CD14-positive monocyte (primary cell): ENCODE results near the gene AURKA. TPM values are rescaled to one million over a fixed set of nuclear protein-coding genes. Genes with fewer than 3 reads are reported as not detected.

Experiments
- DNase-seq, 3 donors: peaks; one replicate each; pipeline ENCODE4 v3.0.0-alpha.2; 2011 to 2022
- H2AFZ ChIP-seq: 2 replicates; pipeline ENCODE4 v1.6.0; 2012; ENCODE audit warnings: mild to moderate bottlenecking, low read depth, low read length, inconsistent platforms; ENCODE audit not compliant: insufficient read depth, poor library complexity, severe bottlenecking
- H3K27ac ChIP-seq, 2 donors: 1 replicate in 1 of 2; 2 replicates in 1 of 2; pipeline ENCODE4 v1.5.1; 2012 to 2013; ENCODE audit warnings: low read length in 2 of 2, control low read depth in 1 of 2, inconsistent platforms in 1 of 2, low read depth in 1 of 2, mild to moderate bottlenecking in 1 of 2
- H3K27me3 ChIP-seq, 2 donors: one replicate each; pipeline versions ENCODE4 v1.6.0 to v1.6.1; 2011 to 2013; ENCODE audit warnings: low read length in 2 of 2; ENCODE audit not compliant: control insufficient read depth in 2 of 2, insufficient read depth in 2 of 2
- H3K36me3 ChIP-seq, 2 donors: replicated peaks in 1 of 2; 1 replicate in 1 of 2; 2 replicates in 1 of 2; pipeline versions ENCODE4 v1.5.1 to v1.6.1; 2012 to 2013; ENCODE audit warnings: low read length in 2 of 2, control low read depth in 1 of 2, inconsistent platforms in 1 of 2, mild to moderate bottlenecking in 1 of 2; ENCODE audit not compliant: insufficient read depth in 2 of 2, control insufficient read depth in 1 of 2
- H3K4me1 ChIP-seq, 2 donors: 1 replicate in 1 of 2; 2 replicates in 1 of 2; pipeline versions ENCODE4 v1.5.1 to v1.6.1; 2012 to 2013; ENCODE audit warnings: low read length in 2 of 2, control low read depth in 1 of 2, inconsistent platforms in 1 of 2, mild to moderate bottlenecking in 1 of 2, moderate library complexity in 1 of 2; ENCODE audit not compliant: insufficient read depth in 2 of 2, control insufficient read depth in 1 of 2
- H3K4me2 ChIP-seq: replicated peaks from 2 replicates; pipeline ENCODE3; 2012; ENCODE audit warnings: low read length, moderate library complexity, mild to moderate bottlenecking; ENCODE audit not compliant: poor library complexity, severe bottlenecking; ENCODE audit errors: extremely low read depth
- H3K4me3 ChIP-seq, 3 experiments: fragments of 200-600 bp in 1 of 3; sonication (generic) in 1 of 3; replicated peaks in 1 of 3; 1 replicate in 2 of 3; 2 replicates in 1 of 3; pipeline ENCODE4 v1.5.1; 2011 to 2013; ENCODE audit warnings: low read length in 3 of 3, mild to moderate bottlenecking in 3 of 3, control low read depth in 2 of 3, low read depth in 2 of 3, inconsistent platforms in 1 of 3, moderate library complexity in 1 of 3
- H3K79me2 ChIP-seq: 2 replicates; pipeline ENCODE4 v1.6.0; 2012; ENCODE audit warnings: mild to moderate bottlenecking, control low read depth, inconsistent platforms, low read length, moderate library complexity; ENCODE audit not compliant: insufficient read depth
- H3K9ac ChIP-seq: 2 replicates; pipeline ENCODE4 v1.6.0; 2017; ENCODE audit warnings: low read length, mild to moderate bottlenecking; ENCODE audit not compliant: insufficient read depth, poor library complexity, severe bottlenecking
- H3K9me3 ChIP-seq, 2 donors: replicated peaks in 1 of 2; 1 replicate in 1 of 2; 2 replicates in 1 of 2; pipeline versions ENCODE4 v1.5.1 to v1.6.1; 2012 to 2013; ENCODE audit warnings: low read length in 2 of 2, control low read depth in 1 of 2; ENCODE audit not compliant: control insufficient read depth in 1 of 2, insufficient read depth in 1 of 2
- H4K20me1 ChIP-seq: 2 replicates; pipeline ENCODE4 v1.6.0; 2012; ENCODE audit warnings: mild to moderate bottlenecking, low read length, control low read depth, moderate library complexity; ENCODE audit not compliant: insufficient read depth
- H3K27ac Mint-ChIP-seq, 7 donors: one replicate each; pipeline ENCODE4 v1.8.0; 2020; ENCODE audit warnings: mild to moderate bottlenecking in 7 of 7, mixed read lengths in 7 of 7, moderate library complexity in 6 of 7, inconsistent platforms in 2 of 7
- H3K27me3 Mint-ChIP-seq, 3 donors: one replicate each; pipeline ENCODE4 v1.8.0; 2021 to 2022; ENCODE audit warnings: low read depth in 3 of 3, mild to moderate bottlenecking in 3 of 3, mixed read lengths in 3 of 3, moderate library complexity in 3 of 3, inconsistent platforms in 1 of 3
- H3K36me3 Mint-ChIP-seq, 2 donors: one replicate each; pipeline ENCODE4 v1.8.0; 2020; ENCODE audit warnings: mixed read lengths in 2 of 2, inconsistent platforms in 1 of 2, mild to moderate bottlenecking in 1 of 2
- H3K4me1 Mint-ChIP-seq: one replicate; pipeline ENCODE4 v1.8.0; 2020; ENCODE audit warnings: mild to moderate bottlenecking, mixed read lengths
- H3K4me3 Mint-ChIP-seq, 2 donors: one replicate each; pipeline ENCODE4 v1.8.0; 2020; ENCODE audit warnings: mild to moderate bottlenecking in 2 of 2, mixed read lengths in 2 of 2, moderate library complexity in 1 of 2
- H3K9me3 Mint-ChIP-seq, 7 donors: one replicate each; pipeline ENCODE4 v1.8.0; 2020 to 2022; ENCODE audit warnings: mixed read lengths in 7 of 7, mild to moderate bottlenecking in 6 of 7, moderate library complexity in 6 of 7, inconsistent platforms in 2 of 7
- WGBS: methylation state at CpG from one replicate; pipeline ENCODE4 v1.1.5; 2013; ENCODE audit warnings: missing lambda C conversion rate; ENCODE audit not compliant: insufficient coverage; 5-methylcytosine and 5-hydroxymethylcytosine counted together
- intact Hi-C, 2 donors: fragments of 100-400 bp; cut with micrococcal nuclease; formaldehyde crosslinking; loops; one replicate each; pipeline versions ENCODE4 v1.15.0 to v1.15.1; 2023
- polyA plus RNA-seq, 3 donors: library from polyadenylated mRNA; depleted of rRNA in 1 of 3; unstranded in 2 of 3; stranded (reverse) in 1 of 3; fragments of 300-500 nt in 2 of 3; fragments of >200 nt in 1 of 3; fragmentation: Illumina TruSeq in 2 of 3; gene quantifications; 1 replicate in 2 of 3; 2 replicates in 1 of 3; pipeline ENCODE4 v1.2.3, GENCODE V29; 2012 to 2021
- TF ChIP-seq, protein P1 (sequence below): fragments of 200-600 bp; IDR thresholded peaks from one replicate; pipeline ENCODE4 v1.8.0; 2022; ENCODE audit warnings: antibody characterized with exemption, mild to moderate bottlenecking

The AURKA gene
- polyA plus RNA-seq, 3 donors: 1.4 to 1.7 (median 1.5) TPM

GRCh38 chr20:56359212-56360132 is 32.5 kb downstream of the AURKA start:
- H3K4me3 ChIP-seq: peak overlapping the region; percentile 79 to 91 (median 80)
- peaks cover 4% of the 10 kb centered on the region for H4K20me1 ChIP-seq
- Mint-ChIP-seq H3K4me3 (peak overlapping the region; percentile 93 to 94), H3K36me3 (peaks cover 8 to 12% of the 10 kb centered on the region in 2 donors), H3K9me3 (peaks cover 0 to 1% (median 0%) of the 10 kb centered on the region in 7 donors), H3K27me3 (peaks cover 5 to 10% (median 7%) of the 10 kb centered on the region in 3 donors), H3K4me1 (peaks cover 22% of the 10 kb centered on the region), H3K27ac (peak overlapping the region; percentile 72 to 91 (median 84))
- peaks cover 12 to 18% of the 10 kb centered on the region in 2 donors for H3K4me1 ChIP-seq
- no peaks in the 10 kb centered on the region for H3K36me3 ChIP-seq
- peaks cover 3% of the 10 kb centered on the region for H3K79me2 ChIP-seq
- peak overlapping the region; percentile 98 for H2AFZ ChIP-seq
- H3K4me2 ChIP-seq: peak overlapping the region; percentile 99
- WGBS: 31% methylated on average over 47 of the region's 51 CpGs
- intact Hi-C loops: no loop called here
- peak overlapping the region; percentile 77 for H3K9ac ChIP-seq
- no peaks in the 10 kb centered on the region for H3K27me3 ChIP-seq
- H3K9me3 ChIP-seq: no peaks in the 10 kb centered on the region
- TF ChIP-seq, protein P1, sequence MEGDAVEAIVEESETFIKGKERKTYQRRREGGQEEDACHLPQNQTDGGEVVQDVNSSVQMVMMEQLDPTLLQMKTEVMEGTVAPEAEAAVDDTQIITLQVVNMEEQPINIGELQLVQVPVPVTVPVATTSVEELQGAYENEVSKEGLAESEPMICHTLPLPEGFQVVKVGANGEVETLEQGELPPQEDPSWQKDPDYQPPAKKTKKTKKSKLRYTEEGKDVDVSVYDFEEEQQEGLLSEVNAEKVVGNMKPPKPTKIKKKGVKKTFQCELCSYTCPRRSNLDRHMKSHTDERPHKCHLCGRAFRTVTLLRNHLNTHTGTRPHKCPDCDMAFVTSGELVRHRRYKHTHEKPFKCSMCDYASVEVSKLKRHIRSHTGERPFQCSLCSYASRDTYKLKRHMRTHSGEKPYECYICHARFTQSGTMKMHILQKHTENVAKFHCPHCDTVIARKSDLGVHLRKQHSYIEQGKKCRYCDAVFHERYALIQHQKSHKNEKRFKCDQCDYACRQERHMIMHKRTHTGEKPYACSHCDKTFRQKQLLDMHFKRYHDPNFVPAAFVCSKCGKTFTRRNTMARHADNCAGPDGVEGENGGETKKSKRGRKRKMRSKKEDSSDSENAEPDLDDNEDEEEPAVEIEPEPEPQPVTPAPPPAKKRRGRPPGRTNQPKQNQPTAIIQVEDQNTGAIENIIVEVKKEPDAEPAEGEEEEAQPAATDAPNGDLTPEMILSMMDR: no peak
- H3K27ac ChIP-seq: peak overlapping the region in 1 of 2 donors; percentile 63
- peak in 1 of 3 donors; percentile 11 for DNase-seq

DNA sequence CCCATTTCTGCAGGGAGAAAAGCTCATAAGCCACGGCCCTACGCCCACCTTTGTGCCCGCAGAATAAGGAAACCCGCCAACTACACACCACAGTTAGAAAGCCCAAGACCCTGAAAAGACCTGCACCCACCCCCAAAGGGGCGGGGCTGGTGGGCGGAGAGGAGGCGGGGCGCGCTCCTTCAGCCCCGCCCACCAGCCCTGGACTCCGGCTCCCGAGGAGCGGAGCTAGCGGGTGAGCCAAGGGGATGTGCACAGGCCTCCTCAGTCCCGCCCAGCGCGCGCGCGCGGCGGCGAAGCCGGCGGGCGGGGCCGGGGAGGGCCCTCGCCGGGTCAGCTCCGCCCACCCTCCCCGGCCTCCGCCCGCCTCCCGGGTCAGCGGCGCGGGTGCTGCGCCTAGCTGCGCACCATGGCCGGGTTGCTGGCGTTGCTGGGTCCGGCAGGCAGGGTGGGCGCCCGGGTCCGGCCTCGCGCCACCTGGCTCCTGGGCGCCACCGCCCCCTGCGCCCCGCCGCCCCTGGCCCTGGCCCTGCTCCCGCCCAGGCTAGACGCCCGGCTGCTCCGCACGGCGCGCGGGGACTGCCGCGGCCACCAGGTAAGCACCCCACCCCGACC is 33.3 kb downstream of the AURKA start, which contains the start of gene FAM210B:
Gene FAM210B, plus strand, starts transcription at position 375 of the 612 bp plus-strand sequence. Its CDS starts 32 bp downstream, at position 407.
- peak within 1 kb of the TSS; percentile 98 for H2AFZ ChIP-seq
- peaks cover 0 to 1% (median 0%) of the 10 kb centered on the region in 7 donors for H3K9me3 Mint-ChIP-seq
- under 1% methylated on average over 60 of the region's 63 CpGs for WGBS

More for the DNA sequence above, 33.3 kb downstream of the AURKA start, which contains the start of gene FAM210B:
- Histone ChIP-seq H3K36me3 (no peaks in the 10 kb centered on the region), H3K79me2 (peaks cover 3% of the 10 kb centered on the region), H3K4me1 (peaks cover 12 to 18% of the 10 kb centered on the region in 2 donors), H4K20me1 (peaks cover 4% of the 10 kb centered on the region), H3K4me3 (peak within 1 kb of the TSS; percentile 79 to 91 (median 80)), H3K27me3 (no peaks in the 10 kb centered on the region), H3K27ac (peak within 1 kb of the TSS in 1 of 2 donors; percentile 63), H3K9me3 (no peaks in the 10 kb centered on the region), H3K4me2 (peak within 1 kb of the TSS; percentile 99), H3K9ac (peak within 1 kb of the TSS; percentile 77)
- intact Hi-C loops: no loop called here
- Mint-ChIP-seq H3K36me3 (peaks cover 8 to 12% of the 10 kb centered on the region in 2 donors), H3K27ac (peak within 1 kb of the TSS; percentile 59 to 91 (median 76)), H3K27me3 (peaks cover 5 to 10% (median 7%) of the 10 kb centered on the region in 3 donors), H3K4me1 (peaks cover 22% of the 10 kb centered on the region), H3K4me3 (peak within 1 kb of the TSS; percentile 93 to 94)
- TF ChIP-seq, protein P1: no peak
- DNase-seq: peak; percentile 78 to 82 (median 81)
